Kasumi-1 (cell line): ENCODE measurements around the gene CXorf58.
"Not testable (repeated sequence)": the region's sequence is repeated elsewhere in the genome, so short reads cannot be mapped to it uniquely, and the experiment has no call there.

ENCODE experiments used
- DNase-seq, 2 experiments: peaks; one replicate each; lab custom pipeline; 2025; lab: John Stamatoyannopoulos, UW

CXorf58 gene

DNA sequence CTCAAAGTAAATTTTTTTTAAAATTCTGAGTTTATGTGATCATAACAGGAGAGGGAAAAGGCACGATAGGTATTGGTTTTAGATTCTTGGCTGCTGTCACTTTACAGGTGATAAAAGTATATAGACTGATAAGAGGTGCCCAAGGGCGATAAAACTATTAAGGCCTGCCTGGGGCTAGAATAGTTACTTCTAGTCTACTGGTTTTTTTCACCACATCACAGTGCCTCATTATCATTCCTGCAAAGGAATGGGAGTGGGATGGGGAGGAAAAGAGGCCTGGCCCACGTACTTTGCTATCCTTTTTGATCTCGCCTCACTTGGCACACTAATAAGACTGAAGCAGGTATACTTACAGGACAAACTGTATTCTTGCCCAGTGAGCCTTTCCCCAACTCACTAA is 46.6 kb downstream of the CXorf58 start:
- DNase-seq: no peak

DNA sequence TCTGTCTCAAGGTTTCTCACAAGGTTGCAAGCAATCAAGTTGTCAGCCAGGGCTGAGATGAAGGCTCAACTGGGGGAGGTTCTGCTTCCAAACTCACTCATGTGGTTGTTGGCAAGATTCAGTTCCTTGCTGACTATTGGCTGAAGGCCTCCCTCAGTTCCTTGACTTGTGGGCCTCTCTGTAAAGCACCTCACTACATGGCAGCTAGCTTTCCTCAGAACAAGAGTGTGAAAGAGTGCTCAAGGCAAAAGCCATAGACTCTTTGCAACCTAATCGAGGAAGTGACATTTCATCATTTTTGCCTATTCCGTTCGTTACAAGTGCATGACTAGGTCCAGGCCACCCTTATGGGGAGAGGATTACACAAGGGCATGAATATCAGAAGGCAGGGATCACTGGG is 52.0 kb downstream of the CXorf58 start:
- peak; percentile 36 to 44 for DNase-seq

DNA sequence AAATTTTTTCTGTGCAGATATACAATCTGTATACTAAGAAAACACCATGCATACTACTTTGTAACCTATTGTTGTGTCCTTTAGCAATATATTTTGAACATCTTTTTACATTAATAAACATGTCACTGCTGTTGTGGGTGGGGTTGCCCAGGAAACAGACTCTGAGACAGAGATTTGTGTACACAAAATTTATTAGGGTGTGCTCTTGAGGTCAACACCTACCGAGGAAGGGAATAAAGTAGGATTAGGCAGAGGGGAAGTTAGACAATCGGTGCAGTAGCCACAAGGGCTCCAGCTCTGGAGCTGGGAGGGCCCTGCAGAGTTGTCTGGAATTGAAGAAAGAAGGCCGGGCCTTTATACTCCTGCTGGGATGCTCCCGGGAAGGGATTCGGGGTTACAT is 56.4 kb downstream of the CXorf58 start:
- DNase-seq: no peak

DNA sequence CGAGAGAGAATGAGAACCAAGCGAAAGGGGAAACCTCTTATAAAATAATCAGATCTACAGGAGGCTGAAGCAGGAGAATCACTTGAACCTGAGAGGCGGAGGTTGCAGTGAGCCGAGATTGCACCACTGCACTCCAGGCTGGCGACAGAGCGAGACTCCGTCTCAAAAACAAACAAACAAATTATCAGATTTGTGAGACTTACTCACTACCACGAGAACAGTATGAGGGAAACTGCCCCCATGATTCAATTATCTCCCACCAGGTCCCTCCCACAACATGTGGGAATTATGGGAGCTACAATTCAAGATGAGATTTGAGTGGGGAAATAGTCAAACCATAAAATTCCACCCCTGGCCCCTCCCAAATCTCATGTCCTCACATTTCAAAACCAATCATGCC is 57.8 kb downstream of the CXorf58 start:
- not testable (repeated sequence) for DNase-seq

DNA sequence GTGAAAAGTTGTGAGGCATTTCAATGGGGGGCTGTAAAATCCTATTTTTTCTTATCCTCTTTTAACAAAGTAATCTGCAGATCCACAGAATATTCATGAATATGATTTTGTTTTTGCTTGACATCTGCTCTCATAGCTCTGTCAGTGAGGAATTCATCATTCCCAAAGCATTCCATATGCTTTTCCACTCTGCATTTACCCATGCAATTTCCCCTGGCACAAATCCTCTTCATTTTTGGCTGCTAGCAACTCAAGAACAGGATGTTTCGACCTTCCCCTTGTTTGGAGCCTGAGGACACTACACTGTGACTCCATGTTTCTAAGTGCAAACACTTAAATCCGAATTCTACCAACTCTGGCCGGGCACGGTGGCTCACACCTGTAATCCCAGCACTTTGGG is 70.7 kb downstream of the CXorf58 start:
- no peak for DNase-seq

DNA sequence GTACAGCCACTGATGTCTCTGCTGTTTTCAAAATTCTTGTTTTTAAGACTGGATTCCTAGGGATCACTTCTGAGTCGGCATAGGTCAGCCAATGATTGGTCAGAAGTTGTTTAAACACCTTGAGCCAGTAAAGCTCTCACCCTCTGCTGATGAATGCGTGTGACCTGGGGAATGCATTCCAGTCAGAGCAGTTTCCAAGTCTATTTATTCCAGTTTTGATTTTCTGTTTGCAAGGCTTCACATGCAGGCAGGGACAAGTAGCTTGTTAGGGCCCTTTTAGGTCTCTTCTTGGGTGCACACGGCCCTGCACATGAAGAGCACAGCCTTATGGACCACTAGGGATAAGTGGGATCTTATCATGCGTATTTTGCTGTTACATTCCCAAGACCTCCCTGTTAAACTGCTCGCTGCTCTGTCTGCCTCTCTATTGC is 72.2 kb downstream of the CXorf58 start:
- no peak for DNase-seq

DNA sequence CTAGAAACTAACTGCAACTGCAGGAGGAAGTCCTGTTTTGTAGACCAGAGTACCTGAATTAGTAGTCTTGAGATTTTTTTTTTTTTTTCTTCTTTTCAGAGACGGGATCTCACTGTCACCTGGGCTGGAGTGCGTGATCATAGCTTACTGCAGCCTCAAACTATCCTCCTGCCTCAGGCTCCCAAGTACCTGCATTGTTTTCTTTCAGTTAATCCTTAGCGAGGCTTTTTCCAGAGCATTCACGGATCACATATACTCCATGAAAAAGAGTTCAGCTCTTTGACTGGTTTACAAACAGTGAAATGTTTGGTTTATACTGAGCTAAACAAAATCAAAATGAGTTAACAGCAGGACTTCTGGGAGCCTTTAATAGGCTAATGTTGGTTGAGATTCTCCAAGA is 73.4 kb downstream of the CXorf58 start:
- DNase-seq: no peak

DNA sequence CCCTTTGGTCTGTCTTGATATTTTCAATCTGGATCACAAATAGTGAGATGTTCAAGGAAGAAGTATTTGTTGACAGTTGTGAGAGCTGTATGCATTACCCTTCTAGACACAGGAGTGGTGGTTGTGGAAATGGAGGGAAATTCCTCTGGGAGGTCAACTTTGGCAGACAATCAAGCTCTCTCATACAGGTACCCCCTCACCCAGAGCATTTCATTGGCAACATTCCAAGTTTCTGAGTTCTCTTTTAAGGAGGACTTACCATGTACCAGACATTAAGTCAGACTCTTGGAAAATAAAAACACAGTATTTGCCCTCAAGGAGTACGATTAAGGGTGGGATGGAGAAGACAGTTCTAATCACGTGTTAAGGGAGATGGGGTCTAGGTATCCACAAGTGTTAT is 73.9 kb downstream of the CXorf58 start:
- DNase-seq: no peak

DNA sequence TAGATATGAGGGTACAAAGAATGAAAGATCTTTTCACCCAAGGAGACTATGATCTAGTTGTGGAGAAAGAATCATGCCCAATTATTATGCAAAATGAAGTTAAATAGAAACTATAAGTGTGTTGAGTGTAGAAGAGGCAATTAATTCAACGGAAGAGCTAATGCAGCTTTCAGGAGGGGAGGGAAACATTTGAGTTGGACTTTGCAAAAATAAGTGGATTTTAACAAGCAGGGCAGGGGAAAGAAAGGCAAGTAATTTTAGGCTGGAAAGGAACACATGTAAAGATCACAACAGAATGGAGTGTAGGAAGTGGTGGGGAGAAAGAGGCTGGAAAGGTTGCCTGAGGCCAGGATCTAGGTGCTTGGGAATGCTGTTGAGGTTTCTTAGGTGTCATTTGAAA is 75.1 kb downstream of the CXorf58 start:
- DNase-seq: no peak
